Measurements from ENCODE around the gene SAMD1. TPM values are rescaled to one million over a fixed set of nuclear protein-coding genes. Genes with fewer than 3 reads are reported as not detected.

The SAMD1 gene
- polyA plus RNA-seq, 1 donor (not counting 4 experiments of a cell fraction or from before 2014, with no cell fraction given) = 5.3 TPM

GRCh38 chr19:14091081-14091812, 696 bp upstream of the SAMD1 start:
- Histone ChIP-seq H3K9me3 (ENCODE audit: control insufficient read depth, low read depth, low read length) (peaks cover 5% of the 10 kb centered on the region), H3K27me3 (ENCODE audit: control insufficient read depth, extremely low read depth, insufficient read depth, low read length) (no peaks in the 10 kb centered on the region), H3K36me3 (ENCODE audit: control insufficient read depth in 2 of 2, extremely low read depth in 1 of 2, insufficient read depth in 2 of 2, low read length in 2 of 2) (peaks cover 5% of the 10 kb centered on the region in 2 experiments), H3K4me3 (ENCODE audit: control insufficient read depth in 2 of 3, extremely low read depth in 1 of 3, insufficient read depth in 2 of 3, low read depth in 1 of 3, low read length in 3 of 3) (peak overlapping the region; percentile 58 to 80 (median 71)), H3K79me2 (ENCODE audit: control insufficient read depth, insufficient read depth, low read length) (no peaks in the 10 kb centered on the region), H4K20me1 (ENCODE audit: control insufficient read depth, extremely low read depth, insufficient read depth, low read length) (no peaks in the 10 kb centered on the region), H2AFZ (ENCODE audit: control insufficient read depth, low read length) (peak overlapping the region; percentile 44), H3K4me2 (ENCODE audit: control insufficient read depth, extremely low read depth, insufficient read depth, low read depth, low read length) (peak overlapping the region; percentile 93), H3K9me1 (ENCODE audit: control insufficient read depth, extremely low read depth, insufficient read depth, low read length) (no peaks in the 10 kb centered on the region), H3K4me1 (ENCODE audit: control insufficient read depth, extremely low read depth, insufficient read depth, low read length) (no peaks in the 10 kb centered on the region), H3K27ac (ENCODE audit: control insufficient read depth, insufficient read depth, low read length) (no peak overlapping the region), H3K9ac (ENCODE audit: control insufficient read depth, extremely low read depth, insufficient read depth, low read length) (peak overlapping the region; percentile 62)
- DNase-seq (ENCODE audit: low read depth, low spot score) (no peak), FAIRE-seq (no peak)
- dilution Hi-C loops (cut with MboI; ENCODE audit: extremely low pct_ligation_motif_present, low sequenced_read_pairs) = no loop called here
- no peak for TF ChIP-seq EZH2 (IDR thresholded peaks at IDR 0.05; ENCODE audit: low read length)
- TF ChIP-seq, protein P1, sequence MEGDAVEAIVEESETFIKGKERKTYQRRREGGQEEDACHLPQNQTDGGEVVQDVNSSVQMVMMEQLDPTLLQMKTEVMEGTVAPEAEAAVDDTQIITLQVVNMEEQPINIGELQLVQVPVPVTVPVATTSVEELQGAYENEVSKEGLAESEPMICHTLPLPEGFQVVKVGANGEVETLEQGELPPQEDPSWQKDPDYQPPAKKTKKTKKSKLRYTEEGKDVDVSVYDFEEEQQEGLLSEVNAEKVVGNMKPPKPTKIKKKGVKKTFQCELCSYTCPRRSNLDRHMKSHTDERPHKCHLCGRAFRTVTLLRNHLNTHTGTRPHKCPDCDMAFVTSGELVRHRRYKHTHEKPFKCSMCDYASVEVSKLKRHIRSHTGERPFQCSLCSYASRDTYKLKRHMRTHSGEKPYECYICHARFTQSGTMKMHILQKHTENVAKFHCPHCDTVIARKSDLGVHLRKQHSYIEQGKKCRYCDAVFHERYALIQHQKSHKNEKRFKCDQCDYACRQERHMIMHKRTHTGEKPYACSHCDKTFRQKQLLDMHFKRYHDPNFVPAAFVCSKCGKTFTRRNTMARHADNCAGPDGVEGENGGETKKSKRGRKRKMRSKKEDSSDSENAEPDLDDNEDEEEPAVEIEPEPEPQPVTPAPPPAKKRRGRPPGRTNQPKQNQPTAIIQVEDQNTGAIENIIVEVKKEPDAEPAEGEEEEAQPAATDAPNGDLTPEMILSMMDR (optimal IDR thresholded peaks at IDR 0.05 in 1 of 3, IDR thresholded peaks at IDR 0.05 in 1 of 3, conservative IDR thresholded peaks at IDR 0.05 in 1 of 3; ENCODE audit: extremely low read depth in 1 of 3, insufficient read depth in 2 of 3, low read length in 3 of 3) = peak in 1 of 3 experiments; percentile 15

DNA sequence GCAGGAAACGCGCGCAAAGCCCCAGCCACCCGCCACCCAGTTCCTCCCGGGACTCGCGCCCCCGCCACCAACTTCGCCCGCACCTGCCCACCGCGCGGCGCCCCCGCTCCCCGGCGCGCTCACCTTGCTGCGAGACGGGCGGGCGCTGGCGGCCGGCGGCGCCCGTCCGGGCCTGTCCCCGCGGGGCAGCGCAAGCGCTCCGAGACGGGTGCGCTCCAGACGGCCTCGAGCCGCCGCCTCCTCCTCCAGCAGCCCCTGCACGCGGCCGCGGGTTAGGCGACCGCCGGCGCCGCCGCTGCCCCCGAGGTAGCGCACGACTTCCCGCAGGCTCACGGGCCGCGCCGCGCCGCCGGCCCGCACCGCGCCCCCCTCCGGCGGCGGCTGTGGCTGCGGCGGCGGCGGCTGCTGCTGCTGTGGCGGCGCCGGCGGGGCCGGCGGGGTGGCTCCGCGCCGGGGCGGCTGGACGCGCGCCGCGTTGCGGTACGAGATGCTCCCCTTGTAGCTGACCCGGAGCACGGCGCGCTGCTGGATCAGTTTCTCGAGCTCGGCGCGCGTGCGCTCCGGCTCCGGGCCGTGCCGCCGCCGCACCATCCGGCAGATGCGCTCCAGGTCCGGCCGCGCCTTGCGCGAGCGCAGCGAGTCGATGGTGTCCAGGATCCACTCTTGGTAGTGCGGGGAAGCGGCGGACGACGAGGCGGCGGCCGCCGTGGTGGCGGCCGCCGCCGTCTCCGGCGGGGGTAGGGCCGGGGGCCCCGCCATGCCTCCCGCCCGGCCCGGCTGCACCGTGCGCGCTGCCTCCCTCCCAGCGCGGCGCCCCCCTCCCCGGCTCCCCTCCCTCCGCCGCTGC, 666 bp downstream of the SAMD1 start:
- peak overlapping the region; percentile 43 to 72 (median 54) for H3K4me3 ChIP-seq (ENCODE audit: control insufficient read depth in 2 of 3, extremely low read depth in 1 of 3, insufficient read depth in 2 of 3, low read depth in 1 of 3, low read length in 3 of 3)
- no peaks in the 10 kb centered on the region for H4K20me1 ChIP-seq (ENCODE audit: control insufficient read depth, extremely low read depth, insufficient read depth, low read length)
- no peak overlapping the region for H3K27ac ChIP-seq (ENCODE audit: control insufficient read depth, insufficient read depth, low read length)
- H3K4me1 ChIP-seq (ENCODE audit: control insufficient read depth, extremely low read depth, insufficient read depth, low read length) = no peaks in the 10 kb centered on the region
- FAIRE-seq (no peak), DNase-seq (ENCODE audit: low read depth, low spot score) (no peak)
- H3K36me3 ChIP-seq (ENCODE audit: control insufficient read depth in 2 of 2, extremely low read depth in 1 of 2, insufficient read depth in 2 of 2, low read length in 2 of 2) = peaks cover 4 to 5% of the 10 kb centered on the region in 2 experiments
- peaks cover 5% of the 10 kb centered on the region for H3K9me3 ChIP-seq (ENCODE audit: control insufficient read depth, low read depth, low read length)
- H3K79me2 ChIP-seq (ENCODE audit: control insufficient read depth, insufficient read depth, low read length) = no peaks in the 10 kb centered on the region
- H3K4me2 ChIP-seq (ENCODE audit: control insufficient read depth, extremely low read depth, insufficient read depth, low read depth, low read length) = peak overlapping the region; percentile 60
- H3K9ac ChIP-seq (ENCODE audit: control insufficient read depth, extremely low read depth, insufficient read depth, low read length) = no peak overlapping the region
- H2AFZ ChIP-seq (ENCODE audit: control insufficient read depth, low read length) = no peak overlapping the region
- H3K9me1 ChIP-seq (ENCODE audit: control insufficient read depth, extremely low read depth, insufficient read depth, low read length) = no peaks in the 10 kb centered on the region
- no peak for TF ChIP-seq EZH2 (IDR thresholded peaks at IDR 0.05; ENCODE audit: low read length)
- TF ChIP-seq, protein P1 (optimal IDR thresholded peaks at IDR 0.05 in 1 of 3, IDR thresholded peaks at IDR 0.05 in 1 of 3, conservative IDR thresholded peaks at IDR 0.05 in 1 of 3; ENCODE audit: extremely low read depth in 1 of 3, insufficient read depth in 2 of 3, low read length in 3 of 3) = peak in 1 of 3 experiments; percentile 31
- no peaks in the 10 kb centered on the region for H3K27me3 ChIP-seq (ENCODE audit: control insufficient read depth, extremely low read depth, insufficient read depth, low read length)
- dilution Hi-C loops (cut with MboI; ENCODE audit: extremely low pct_ligation_motif_present, low sequenced_read_pairs) = no loop called here
